GM21447 (cell line): ENCODE data around the gene SH2D6.
"Not testable (repeated sequence)": the region's sequence is repeated elsewhere in the genome, so short reads cannot be mapped to it uniquely, and the experiment has no call there.

Source experiments
- ATAC-seq: cut with Tn5 transposase; IDR thresholded peaks from one replicate; pipeline ENCODE4 v1.9.1; 2021; ENCODE audit not compliant: unreplicated experiment

Gene SH2D6

GRCh38 chr2:85468096-85468703, 49.7 kb downstream of the SH2D6 start:
- no peak for ATAC-seq

- no peak for ATAC-seq
These were observed 50.3 kb downstream of the SH2D6 start for GRCh38 chr2:85468704-85469349.

- no peak for ATAC-seq
These were observed 52.6 kb downstream of the SH2D6 start for GRCh38 chr2:85470850-85471800.

- ATAC-seq, result no peak
These were observed 53.7 kb downstream of the SH2D6 start for GRCh38 chr2:85472261-85472660.

GRCh38 chr2:85475799-85476490, 57.4 kb downstream of the SH2D6 start:
- no peak for ATAC-seq

- no peak for ATAC-seq
These were observed 58.1 kb downstream of the SH2D6 start for GRCh38 chr2:85476624-85477023.

- no peak for ATAC-seq
These were observed 59.4 kb downstream of the SH2D6 start for GRCh38 chr2:85477884-85478283.

- no peak for ATAC-seq
These were observed 63.6 kb downstream of the SH2D6 start for GRCh38 chr2:85481818-85482777.

GRCh38 chr2:85484615-85485014, 66.1 kb downstream of the SH2D6 start:
- ATAC-seq, result not testable (repeated sequence)

- no peak for ATAC-seq
These were observed 67.3 kb downstream of the SH2D6 start for GRCh38 chr2:85485815-85486214.
